ENCODE measurements around the gene NTRK2.

The NTRK2 gene

GRCh38 chr9:84709056-84709455, 39.5 kb downstream of the NTRK2 start:
- no peaks in the 10 kb centered on the region for H3K36me3 ChIP-seq (ENCODE audit: insufficient read depth, low read length)
- no peaks in the 10 kb centered on the region for H3K79me2 ChIP-seq (ENCODE audit: insufficient read depth, low read length)
- H3K9me3 ChIP-seq (ENCODE audit: low read length) = no peaks in the 10 kb centered on the region
- TF ChIP-seq CTCF (IDR thresholded peaks at IDR 0.05; ENCODE audit: low read length) (no peak), EZH2 (IDR thresholded peaks at IDR 0.05; ENCODE audit: borderline replicate concordance, low read length) (no peak)
- H3K27ac ChIP-seq (ENCODE audit: low read depth, low read length, poor library complexity, severe bottlenecking) = no peak overlapping the region
- H3K9me2 ChIP-seq (ENCODE audit: low read depth, low read length) = no peaks in the 10 kb centered on the region
- H2AFZ ChIP-seq (ENCODE audit: low read length) = no peak overlapping the region
- no peak overlapping the region for H3K4me3 ChIP-seq (ENCODE audit: low read depth, low read length, poor library complexity, severe bottlenecking)
- no peaks in the 10 kb centered on the region for H4K20me1 ChIP-seq (ENCODE audit: insufficient read depth, low read length)
- no peak overlapping the region for H3K4me2 ChIP-seq (ENCODE audit: low read length)
- no peak overlapping the region for H3K9ac ChIP-seq (ENCODE audit: low read length)
- H3F3A ChIP-seq (ENCODE audit: insufficient read depth, low read length) = no peaks in the 10 kb centered on the region
- no peaks in the 10 kb centered on the region for H3K4me1 ChIP-seq (ENCODE audit: insufficient read depth, low read length, severe bottlenecking)
- no peaks in the 10 kb centered on the region for H3K27me3 ChIP-seq (ENCODE audit: insufficient read depth, low read length)

GRCh38 chr9:84710701-84711397, 41.3 kb downstream of the NTRK2 start:
- Histone ChIP-seq H4K20me1 (ENCODE audit: insufficient read depth, low read length) (no peaks in the 10 kb centered on the region), H3K9me2 (ENCODE audit: low read depth, low read length) (no peaks in the 10 kb centered on the region), H3K27ac (ENCODE audit: low read depth, low read length, poor library complexity, severe bottlenecking) (no peak overlapping the region), H3K9ac (ENCODE audit: low read length) (no peak overlapping the region), H3K4me1 (ENCODE audit: insufficient read depth, low read length, severe bottlenecking) (no peaks in the 10 kb centered on the region), H3F3A (ENCODE audit: insufficient read depth, low read length) (no peaks in the 10 kb centered on the region), H3K9me3 (ENCODE audit: low read length) (no peaks in the 10 kb centered on the region), H3K79me2 (ENCODE audit: insufficient read depth, low read length) (no peaks in the 10 kb centered on the region), H3K36me3 (ENCODE audit: insufficient read depth, low read length) (no peaks in the 10 kb centered on the region), H3K27me3 (ENCODE audit: insufficient read depth, low read length) (no peaks in the 10 kb centered on the region), H3K4me2 (ENCODE audit: low read length) (no peak overlapping the region), H2AFZ (ENCODE audit: low read length) (no peak overlapping the region), H3K4me3 (ENCODE audit: low read depth, low read length, poor library complexity, severe bottlenecking) (no peak overlapping the region)
- TF ChIP-seq CTCF (IDR thresholded peaks at IDR 0.05; ENCODE audit: low read length) (no peak), EZH2 (IDR thresholded peaks at IDR 0.05; ENCODE audit: borderline replicate concordance, low read length) (no peak)

- Histone ChIP-seq H3K9me2 (ENCODE audit: low read depth, low read length) (no peaks in the 10 kb centered on the region), H3K4me2 (ENCODE audit: low read length) (no peak overlapping the region), H3K4me3 (ENCODE audit: low read depth, low read length, poor library complexity, severe bottlenecking) (no peak overlapping the region), H3K36me3 (ENCODE audit: insufficient read depth, low read length) (no peaks in the 10 kb centered on the region), H3K9me3 (ENCODE audit: low read length) (no peaks in the 10 kb centered on the region), H4K20me1 (ENCODE audit: insufficient read depth, low read length) (no peaks in the 10 kb centered on the region), H3K9ac (ENCODE audit: low read length) (no peak overlapping the region), H2AFZ (ENCODE audit: low read length) (no peak overlapping the region), H3F3A (ENCODE audit: insufficient read depth, low read length) (no peaks in the 10 kb centered on the region), H3K27ac (ENCODE audit: low read depth, low read length, poor library complexity, severe bottlenecking) (no peak overlapping the region), H3K79me2 (ENCODE audit: insufficient read depth, low read length) (no peaks in the 10 kb centered on the region), H3K27me3 (ENCODE audit: insufficient read depth, low read length) (no peaks in the 10 kb centered on the region), H3K4me1 (ENCODE audit: insufficient read depth, low read length, severe bottlenecking) (no peaks in the 10 kb centered on the region)
- no peak for TF ChIP-seq EZH2 (IDR thresholded peaks at IDR 0.05; ENCODE audit: borderline replicate concordance, low read length)
- TF ChIP-seq CTCF (IDR thresholded peaks at IDR 0.05; ENCODE audit: low read length) = no peak
These were observed 41.9 kb downstream of the NTRK2 start for GRCh38 chr9:84711398-84711777.
